ENCODE results near the gene ADAM12.
A peak's percentile ranks its signal among the peaks of the same experiment; 100 is the strongest.

The ADAM12 gene

DNA sequence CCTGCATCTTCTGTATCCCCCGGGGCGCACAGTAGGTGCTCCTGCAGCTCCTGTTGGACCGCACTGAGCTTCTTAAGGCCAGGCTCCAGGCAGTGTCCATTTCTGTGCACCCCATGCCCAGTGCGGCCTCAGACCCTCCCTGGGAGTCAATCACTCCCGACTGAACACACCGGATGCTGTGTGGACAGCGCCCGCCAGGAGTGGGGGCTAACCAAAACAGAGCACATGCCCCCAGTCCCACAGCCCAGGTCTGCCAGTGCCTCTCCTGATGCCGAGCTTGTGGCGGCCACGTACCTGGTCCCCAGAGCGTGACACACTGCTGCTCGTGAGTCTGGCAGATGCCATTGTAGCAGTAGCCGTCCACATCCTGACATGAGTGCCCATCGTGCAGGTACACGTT, 323.8 kb downstream of the ADAM12 start:
- H3K27me3 ChIP-seq = no peaks in the 10 kb centered on the region
- H3K9me3 ChIP-seq = no peaks in the 10 kb centered on the region
- H3K36me3 ChIP-seq = no peaks in the 10 kb centered on the region
- DNase-seq = no peak
- TF ChIP-seq, protein P1, sequence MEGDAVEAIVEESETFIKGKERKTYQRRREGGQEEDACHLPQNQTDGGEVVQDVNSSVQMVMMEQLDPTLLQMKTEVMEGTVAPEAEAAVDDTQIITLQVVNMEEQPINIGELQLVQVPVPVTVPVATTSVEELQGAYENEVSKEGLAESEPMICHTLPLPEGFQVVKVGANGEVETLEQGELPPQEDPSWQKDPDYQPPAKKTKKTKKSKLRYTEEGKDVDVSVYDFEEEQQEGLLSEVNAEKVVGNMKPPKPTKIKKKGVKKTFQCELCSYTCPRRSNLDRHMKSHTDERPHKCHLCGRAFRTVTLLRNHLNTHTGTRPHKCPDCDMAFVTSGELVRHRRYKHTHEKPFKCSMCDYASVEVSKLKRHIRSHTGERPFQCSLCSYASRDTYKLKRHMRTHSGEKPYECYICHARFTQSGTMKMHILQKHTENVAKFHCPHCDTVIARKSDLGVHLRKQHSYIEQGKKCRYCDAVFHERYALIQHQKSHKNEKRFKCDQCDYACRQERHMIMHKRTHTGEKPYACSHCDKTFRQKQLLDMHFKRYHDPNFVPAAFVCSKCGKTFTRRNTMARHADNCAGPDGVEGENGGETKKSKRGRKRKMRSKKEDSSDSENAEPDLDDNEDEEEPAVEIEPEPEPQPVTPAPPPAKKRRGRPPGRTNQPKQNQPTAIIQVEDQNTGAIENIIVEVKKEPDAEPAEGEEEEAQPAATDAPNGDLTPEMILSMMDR (IDR thresholded peaks at IDR 0.05; ENCODE audit: low read depth, low read length) = no peak
- no peak overlapping the region for H3K4me3 ChIP-seq (ENCODE audit: low read depth, low read length)
- H3K4me1 ChIP-seq = peaks cover 14% of the 10 kb centered on the region

DNA sequence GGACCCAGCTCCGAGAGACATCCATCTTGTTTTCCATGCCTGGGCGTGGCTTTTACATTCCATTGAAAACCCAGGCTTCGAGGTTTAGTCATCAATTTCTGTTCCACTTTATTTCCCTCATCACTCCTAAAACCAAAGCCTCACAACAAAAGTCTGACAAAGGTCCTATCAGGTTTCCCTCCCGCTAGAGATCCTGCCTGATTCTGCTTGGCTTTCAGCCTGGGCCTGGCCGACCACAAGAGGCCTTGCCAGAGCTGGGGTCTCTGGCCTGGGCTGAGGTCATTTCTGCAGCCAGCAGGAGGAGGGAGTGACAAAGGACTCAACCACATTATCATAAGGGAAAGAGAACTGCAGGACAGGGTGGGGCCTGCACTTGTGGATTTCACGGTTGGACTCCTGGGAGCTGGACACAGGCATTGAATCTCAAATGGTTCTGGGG, 324.9 kb downstream of the ADAM12 start:
- H3K4me1 ChIP-seq = peaks cover 17% of the 10 kb centered on the region
- TF ChIP-seq, protein P1 (IDR thresholded peaks at IDR 0.05; ENCODE audit: low read depth, low read length) = no peak
- H3K36me3 ChIP-seq = no peaks in the 10 kb centered on the region
- no peak for DNase-seq
- no peak overlapping the region for H3K4me3 ChIP-seq (ENCODE audit: low read depth, low read length)
- H3K9me3 ChIP-seq = no peaks in the 10 kb centered on the region
- no peaks in the 10 kb centered on the region for H3K27me3 ChIP-seq

DNA sequence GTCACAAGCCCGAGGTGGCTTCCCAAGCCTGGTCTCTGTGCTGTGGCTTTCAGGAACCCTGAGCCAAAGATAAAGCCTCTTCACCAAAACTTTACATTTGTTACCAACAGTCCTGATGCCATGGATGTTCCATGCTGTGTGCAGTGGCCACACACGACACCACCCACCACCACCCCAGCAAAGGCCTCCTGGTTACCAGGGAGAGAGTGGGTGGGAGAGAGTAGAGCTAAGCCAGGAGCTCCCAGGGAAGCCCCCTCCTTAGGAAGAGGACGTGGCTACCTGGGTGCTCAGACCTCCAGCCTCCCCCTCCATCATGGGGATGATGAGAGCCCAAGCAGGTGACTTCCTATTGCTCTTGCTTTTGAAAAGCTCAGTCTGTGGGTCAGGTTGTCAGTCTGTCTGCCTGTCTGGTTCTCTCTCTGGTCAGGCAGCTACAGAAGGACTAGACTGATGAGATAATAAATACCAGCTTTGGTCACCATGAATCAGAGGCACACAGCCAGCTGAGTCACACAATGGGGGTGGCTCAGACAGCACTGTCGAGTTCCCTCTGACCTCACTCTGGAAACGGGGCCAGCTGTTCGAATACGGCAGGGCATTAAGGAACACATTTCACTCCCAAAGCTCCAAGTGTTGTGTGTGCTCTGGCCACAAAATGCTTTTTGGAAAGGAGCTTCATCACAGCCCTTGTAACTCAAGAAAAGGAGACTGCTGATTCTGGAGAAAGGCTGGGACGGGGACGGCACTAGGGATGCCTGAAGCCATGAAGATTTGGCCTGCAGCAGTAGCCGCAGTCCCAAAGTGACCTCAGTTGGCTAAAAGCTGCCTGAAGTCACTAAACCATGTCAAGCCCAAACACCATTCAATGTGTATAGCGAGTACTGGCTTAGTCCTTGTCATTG, 325.9 kb downstream of the ADAM12 start:
- DNase-seq = peak; percentile 60
- no peak overlapping the region for H3K4me3 ChIP-seq (ENCODE audit: low read depth, low read length)
- H3K27me3 ChIP-seq = no peaks in the 10 kb centered on the region
- TF ChIP-seq, protein P1 (IDR thresholded peaks at IDR 0.05; ENCODE audit: low read depth, low read length) = no peak
- H3K4me1 ChIP-seq = peaks cover 26% of the 10 kb centered on the region
- H3K36me3 ChIP-seq = no peaks in the 10 kb centered on the region
- H3K9me3 ChIP-seq = no peaks in the 10 kb centered on the region

DNA sequence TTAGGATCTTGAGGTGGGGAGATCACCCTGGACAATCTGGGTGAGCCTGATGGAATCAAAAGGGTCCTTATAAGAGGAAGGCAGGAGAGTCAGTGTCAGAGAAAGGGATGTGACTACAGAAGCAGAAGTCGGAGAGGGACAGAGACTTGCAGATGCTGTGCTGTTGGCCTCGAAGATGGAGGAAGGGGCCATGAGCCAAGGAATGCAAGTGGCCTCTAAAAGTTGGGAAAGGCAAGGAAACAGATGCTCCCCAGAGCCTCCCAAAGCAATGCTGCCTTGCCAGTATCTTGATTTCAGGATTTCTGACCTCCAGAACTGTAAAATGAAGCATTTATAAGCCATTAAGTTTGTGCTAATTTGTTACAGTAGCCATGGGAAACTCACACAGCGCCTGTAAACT, 326.8 kb downstream of the ADAM12 start:
- peaks cover 26% of the 10 kb centered on the region for H3K4me1 ChIP-seq
- no peaks in the 10 kb centered on the region for H3K27me3 ChIP-seq
- H3K9me3 ChIP-seq = no peaks in the 10 kb centered on the region
- no peak for DNase-seq
- H3K4me3 ChIP-seq (ENCODE audit: low read depth, low read length) = no peak overlapping the region
- TF ChIP-seq, protein P1 (IDR thresholded peaks at IDR 0.05; ENCODE audit: low read depth, low read length) = no peak
- no peaks in the 10 kb centered on the region for H3K36me3 ChIP-seq

DNA sequence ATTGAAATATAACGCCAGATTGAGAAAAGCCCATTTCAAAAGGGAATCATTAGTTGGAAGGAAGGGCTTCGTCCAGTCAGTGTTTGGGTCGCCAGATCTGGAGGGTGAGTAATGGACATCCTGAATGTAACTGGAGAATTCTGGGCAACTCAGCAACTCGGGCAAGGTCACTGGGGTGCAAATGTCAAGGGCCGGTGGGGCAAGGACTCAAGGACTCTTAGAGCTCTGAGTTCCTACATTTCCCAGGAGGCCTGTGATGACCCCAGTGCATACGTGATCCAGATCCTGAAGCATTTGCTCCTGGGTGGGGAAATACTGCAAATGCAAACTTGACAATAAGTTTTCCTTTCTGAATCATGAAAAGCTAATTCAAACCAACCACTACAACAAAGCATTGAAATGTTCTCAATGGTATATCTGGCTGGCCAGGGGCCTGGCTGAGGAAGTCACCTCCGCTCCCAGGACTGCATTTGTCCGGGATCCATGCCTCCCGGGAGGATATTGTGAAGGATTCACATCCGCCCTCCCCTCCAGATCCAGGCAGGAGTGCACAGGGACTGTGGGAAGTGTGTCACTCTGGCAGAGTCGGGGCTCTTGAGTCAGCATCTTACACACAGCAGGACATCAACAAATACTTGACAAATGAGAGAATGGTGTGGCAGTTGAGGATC, 327.9 kb downstream of the ADAM12 start:
- H3K4me1 ChIP-seq = peaks cover 26% of the 10 kb centered on the region
- no peak for DNase-seq
- no peaks in the 10 kb centered on the region for H3K36me3 ChIP-seq
- no peaks in the 10 kb centered on the region for H3K9me3 ChIP-seq
- H3K27me3 ChIP-seq = no peaks in the 10 kb centered on the region
- H3K4me3 ChIP-seq (ENCODE audit: low read depth, low read length) = no peak overlapping the region
- TF ChIP-seq, protein P1 (IDR thresholded peaks at IDR 0.05; ENCODE audit: low read depth, low read length) = no peak

All from BE2C (cell line).